ENCODE measurements around the gene PIGM.

Gene PIGM

GRCh38 chr1:160058087-160058486, 26.3 kb upstream of the PIGM start:
- Histone ChIP-seq H3K4ac (ENCODE audit: low read length) (no peak overlapping the region), H2BK120ac (ENCODE audit: low read depth, low read length) (no peak overlapping the region), H2AK5ac (ENCODE audit: low read depth, low read length) (no peak overlapping the region), H3K4me1 (ENCODE audit: control insufficient read depth in 2 of 2, insufficient read depth in 1 of 2, low read depth in 1 of 2, low read length in 2 of 2) (peaks cover 25 to 38% of the 10 kb centered on the region in 2 donors), H3K27ac (replicated peaks; ENCODE audit: low read length) (no peak overlapping the region), H3K18ac (ENCODE audit: low read length) (no peak overlapping the region), H4K8ac (ENCODE audit: low read depth, low read length) (no peak overlapping the region), H3K9ac (ENCODE audit: low read depth, low read length, poor library complexity) (no peak overlapping the region), H4K91ac (ENCODE audit: low read depth, low read length, poor library complexity) (no peak overlapping the region), H3K36me3 (replicated peaks in 1 of 2; ENCODE audit: control insufficient read depth in 2 of 2, insufficient read depth in 2 of 2, low read length in 2 of 2) (no peaks in the 10 kb centered on the region), H3K14ac (ENCODE audit: low read length) (no peak overlapping the region), H3K4me3 (ENCODE audit: low read length in 2 of 2) (no peak overlapping the region), H3K4me2 (ENCODE audit: insufficient read depth, low read length, poor library complexity, severe bottlenecking) (no peak overlapping the region), H2BK15ac (ENCODE audit: low read length) (no peak overlapping the region), H3K27me3 (ENCODE audit: control insufficient read depth in 3 of 3, insufficient read depth in 3 of 3, low read depth in 1 of 3, low read length in 3 of 3) (peaks cover 0 to 56% (median 0%) of the 10 kb centered on the region in 3 experiments), H2AFZ (ENCODE audit: low read length) (no peak overlapping the region), H3K9me3 (replicated peaks in 1 of 2; ENCODE audit: control insufficient read depth in 2 of 2, insufficient read depth in 1 of 2, low read depth in 1 of 2, low read length in 2 of 2) (no peaks in the 10 kb centered on the region), H3K79me1 (ENCODE audit: low read depth, low read length) (no peaks in the 10 kb centered on the region), H3K23ac (ENCODE audit: low read depth, low read length, poor library complexity) (no peak overlapping the region), H2BK5ac (ENCODE audit: low read length) (no peak overlapping the region), H2BK12ac (ENCODE audit: low read length) (no peak overlapping the region)
- no CpG with 5 or more reads among the region's 2 CpGs for WGBS, 2 donors (ENCODE audit: extremely low coverage in 2 of 2, insufficient read length in 2 of 2, insufficient replicate concordance in 1 of 2)
- no peak for DNase-seq (ENCODE audit: low spot score)

GRCh38 chr1:160056648-160057169, 24.9 kb upstream of the PIGM start:
- no peak overlapping the region for H3K18ac ChIP-seq (ENCODE audit: low read length)
- no peak overlapping the region for H2AK5ac ChIP-seq (ENCODE audit: low read depth, low read length)
- H4K8ac ChIP-seq (ENCODE audit: low read depth, low read length), result no peak overlapping the region
- no peak overlapping the region for H3K27ac ChIP-seq (replicated peaks; ENCODE audit: low read length)
- H4K91ac ChIP-seq (ENCODE audit: low read depth, low read length, poor library complexity), result no peak overlapping the region
- no CpG with 5 or more reads among the region's 1 CpG for WGBS, 2 donors (ENCODE audit: extremely low coverage in 2 of 2, insufficient read length in 2 of 2, insufficient replicate concordance in 1 of 2)
- H3K23ac ChIP-seq (ENCODE audit: low read depth, low read length, poor library complexity), result no peak overlapping the region
- no peak overlapping the region for H2AFZ ChIP-seq (ENCODE audit: low read length)
- no peak overlapping the region for H2BK5ac ChIP-seq (ENCODE audit: low read length)
- H2BK12ac ChIP-seq (ENCODE audit: low read length), result no peak overlapping the region
- H3K4me3 ChIP-seq (ENCODE audit: low read length in 2 of 2), result no peak overlapping the region
- no peak for DNase-seq (ENCODE audit: low spot score)
- H3K4ac ChIP-seq (ENCODE audit: low read length), result no peak overlapping the region
- H3K27me3 ChIP-seq (ENCODE audit: control insufficient read depth in 3 of 3, insufficient read depth in 3 of 3, low read depth in 1 of 3, low read length in 3 of 3), result peaks cover 0 to 64% (median 0%) of the 10 kb centered on the region in 3 experiments
- H3K14ac ChIP-seq (ENCODE audit: low read length), result no peak overlapping the region
- no peaks in the 10 kb centered on the region for H3K79me1 ChIP-seq (ENCODE audit: low read depth, low read length)
- peaks cover 0 to 7% of the 10 kb centered on the region in 2 donors for H3K9me3 ChIP-seq (replicated peaks in 1 of 2; ENCODE audit: control insufficient read depth in 2 of 2, insufficient read depth in 1 of 2, low read depth in 1 of 2, low read length in 2 of 2)
- H3K36me3 ChIP-seq (replicated peaks in 1 of 2; ENCODE audit: control insufficient read depth in 2 of 2, insufficient read depth in 2 of 2, low read length in 2 of 2), result no peaks in the 10 kb centered on the region
- peaks cover 14 to 30% of the 10 kb centered on the region in 2 donors for H3K4me1 ChIP-seq (ENCODE audit: control insufficient read depth in 2 of 2, insufficient read depth in 1 of 2, low read depth in 1 of 2, low read length in 2 of 2)
- no peak overlapping the region for H3K9ac ChIP-seq (ENCODE audit: low read depth, low read length, poor library complexity)
- H3K4me2 ChIP-seq (ENCODE audit: insufficient read depth, low read length, poor library complexity, severe bottlenecking), result no peak overlapping the region
- H2BK15ac ChIP-seq (ENCODE audit: low read length), result no peak overlapping the region
- no peak overlapping the region for H2BK120ac ChIP-seq (ENCODE audit: low read depth, low read length)

GRCh38 chr1:160053548-160054365, 22.0 kb upstream of the PIGM start:
- H4K91ac ChIP-seq (ENCODE audit: low read depth, low read length, poor library complexity), result no peak overlapping the region
- DNase-seq (ENCODE audit: low spot score), result no peak
- H2BK15ac ChIP-seq (ENCODE audit: low read length), result no peak overlapping the region
- H3K18ac ChIP-seq (ENCODE audit: low read length), result peak overlapping the region; percentile 83
- H3K9ac ChIP-seq (ENCODE audit: low read depth, low read length, poor library complexity), result no peak overlapping the region
- H2BK120ac ChIP-seq (ENCODE audit: low read depth, low read length), result no peak overlapping the region
- no peak overlapping the region for H3K27ac ChIP-seq (replicated peaks; ENCODE audit: low read length)
- peaks cover 0 to 53% (median 0%) of the 10 kb centered on the region in 3 experiments for H3K27me3 ChIP-seq (ENCODE audit: control insufficient read depth in 3 of 3, insufficient read depth in 3 of 3, low read depth in 1 of 3, low read length in 3 of 3)
- H2BK5ac ChIP-seq (ENCODE audit: low read length), result no peak overlapping the region
- H3K23ac ChIP-seq (ENCODE audit: low read depth, low read length, poor library complexity), result no peak overlapping the region
- H3K79me1 ChIP-seq (ENCODE audit: low read depth, low read length), result no peaks in the 10 kb centered on the region
- no peak overlapping the region for H3K4me2 ChIP-seq (ENCODE audit: insufficient read depth, low read length, poor library complexity, severe bottlenecking)
- H2BK12ac ChIP-seq (ENCODE audit: low read length), result no peak overlapping the region
- no peak overlapping the region for H3K4ac ChIP-seq (ENCODE audit: low read length)
- H3K4me1 ChIP-seq (ENCODE audit: control insufficient read depth in 2 of 2, insufficient read depth in 1 of 2, low read depth in 1 of 2, low read length in 2 of 2), result peaks cover 10 to 18% of the 10 kb centered on the region in 2 donors
- peaks cover 2 to 7% of the 10 kb centered on the region in 2 donors for H3K9me3 ChIP-seq (replicated peaks in 1 of 2; ENCODE audit: control insufficient read depth in 2 of 2, insufficient read depth in 1 of 2, low read depth in 1 of 2, low read length in 2 of 2)
- H3K14ac ChIP-seq (ENCODE audit: low read length), result no peak overlapping the region
- no peak overlapping the region for H2AK5ac ChIP-seq (ENCODE audit: low read depth, low read length)
- H4K8ac ChIP-seq (ENCODE audit: low read depth, low read length), result no peak overlapping the region
- no CpG with 5 or more reads among the region's 7 CpGs for WGBS, 2 donors (ENCODE audit: extremely low coverage in 2 of 2, insufficient read length in 2 of 2, insufficient replicate concordance in 1 of 2)
- no peaks in the 10 kb centered on the region for H3K36me3 ChIP-seq (replicated peaks in 1 of 2; ENCODE audit: control insufficient read depth in 2 of 2, insufficient read depth in 2 of 2, low read length in 2 of 2)
- H2AFZ ChIP-seq (ENCODE audit: low read length), result no peak overlapping the region
- no peak overlapping the region for H3K4me3 ChIP-seq (ENCODE audit: low read length in 2 of 2)

GRCh38 chr1:160052936-160053335, 21.1 kb upstream of the PIGM start:
- WGBS, 2 donors (ENCODE audit: extremely low coverage in 2 of 2, insufficient read length in 2 of 2, insufficient replicate concordance in 1 of 2), result no CpG with 5 or more reads among the region's 6 CpGs
- Histone ChIP-seq H3K4me3 (ENCODE audit: low read length in 2 of 2) (no peak overlapping the region), H2BK15ac (ENCODE audit: low read length) (no peak overlapping the region), H3K23ac (ENCODE audit: low read depth, low read length, poor library complexity) (no peak overlapping the region), H3K4me2 (ENCODE audit: insufficient read depth, low read length, poor library complexity, severe bottlenecking) (no peak overlapping the region), H3K27me3 (ENCODE audit: control insufficient read depth in 3 of 3, insufficient read depth in 3 of 3, low read depth in 1 of 3, low read length in 3 of 3) (peaks cover 0 to 47% (median 0%) of the 10 kb centered on the region in 3 experiments), H2BK120ac (ENCODE audit: low read depth, low read length) (no peak overlapping the region), H4K91ac (ENCODE audit: low read depth, low read length, poor library complexity) (no peak overlapping the region), H3K4me1 (ENCODE audit: control insufficient read depth in 2 of 2, insufficient read depth in 1 of 2, low read depth in 1 of 2, low read length in 2 of 2) (peaks cover 10 to 24% of the 10 kb centered on the region in 2 donors), H2BK5ac (ENCODE audit: low read length) (no peak overlapping the region), H2AK5ac (ENCODE audit: low read depth, low read length) (no peak overlapping the region), H3K4ac (ENCODE audit: low read length) (no peak overlapping the region), H2BK12ac (ENCODE audit: low read length) (no peak overlapping the region), H3K79me1 (ENCODE audit: low read depth, low read length) (no peaks in the 10 kb centered on the region), H3K36me3 (replicated peaks in 1 of 2; ENCODE audit: control insufficient read depth in 2 of 2, insufficient read depth in 2 of 2, low read length in 2 of 2) (no peaks in the 10 kb centered on the region), H4K8ac (ENCODE audit: low read depth, low read length) (no peak overlapping the region), H3K27ac (replicated peaks; ENCODE audit: low read length) (no peak overlapping the region), H3K18ac (ENCODE audit: low read length) (no peak overlapping the region), H3K9me3 (replicated peaks in 1 of 2; ENCODE audit: control insufficient read depth in 2 of 2, insufficient read depth in 1 of 2, low read depth in 1 of 2, low read length in 2 of 2) (peaks cover 2 to 7% of the 10 kb centered on the region in 2 donors), H2AFZ (ENCODE audit: low read length) (no peak overlapping the region), H3K14ac (ENCODE audit: low read length) (no peak overlapping the region), H3K9ac (ENCODE audit: low read depth, low read length, poor library complexity) (no peak overlapping the region)
- no peak for DNase-seq (ENCODE audit: low spot score)
